IPS-20b (cell line): ENCODE data around the gene AGTR1.

Experiments
- H3K27ac ChIP-seq: one replicate; pipeline ENCODE4 v1.5.1; 2013; ENCODE audit warnings: low read length
- H3K27me3 ChIP-seq: 2 replicates; pipeline ENCODE4 v1.6.1; 2013; ENCODE audit warnings: mild to moderate bottlenecking, low read length, inconsistent platforms; ENCODE audit not compliant: insufficient read depth
- H3K36me3 ChIP-seq: 2 replicates; pipeline ENCODE4 v1.6.1; 2013; ENCODE audit warnings: low read depth, mild to moderate bottlenecking, inconsistent platforms, low read length, moderate library complexity; ENCODE audit not compliant: insufficient read depth
- H3K4me1 ChIP-seq: 2 replicates; pipeline ENCODE4 v1.6.1; 2013; ENCODE audit warnings: mild to moderate bottlenecking, control low read depth, inconsistent platforms, low read length, moderate library complexity; ENCODE audit not compliant: insufficient read depth
- H3K4me3 ChIP-seq: 2 replicates; pipeline ENCODE4 v1.5.1; 2013; ENCODE audit warnings: mild to moderate bottlenecking, low read length, inconsistent platforms
- H3K9ac ChIP-seq: 2 replicates; pipeline ENCODE4 v1.6.1; 2013; ENCODE audit warnings: low read depth, mild to moderate bottlenecking, inconsistent platforms, low read length, moderate library complexity
- H3K9me3 ChIP-seq: 2 replicates; pipeline ENCODE4 v1.6.1; 2013; ENCODE audit warnings: mild to moderate bottlenecking, low read depth, low read length, inconsistent platforms; ENCODE audit not compliant: insufficient read depth

Gene AGTR1

DNA sequence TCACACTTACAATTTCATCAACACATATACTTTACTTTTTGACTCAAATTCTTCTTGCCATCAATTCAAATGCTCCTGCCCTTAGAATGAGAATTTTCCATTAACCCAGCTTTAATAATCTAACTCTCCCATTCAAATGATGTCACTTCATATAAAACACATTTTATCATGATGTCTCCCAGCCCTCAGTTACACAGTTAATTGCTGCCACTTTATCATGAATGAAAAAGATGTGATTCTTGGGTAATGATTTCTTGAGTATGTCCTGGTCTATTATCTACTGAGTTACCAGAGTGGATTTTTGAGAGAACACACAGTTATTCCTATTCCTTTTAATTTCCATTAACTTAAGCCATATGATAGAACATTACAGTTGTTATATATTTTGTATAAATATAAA is 7.6 kb downstream of the AGTR1 start:
- Histone ChIP-seq H3K27me3 (0 out of 2 replicates have a peak, but pooled peaks cover 4% of the 10 kb centered on the region), H3K4me1 (peaks cover 3% of the 10 kb centered on the region; the same call in 1 of the 2 replicates), H3K4me3 (no peak overlapping the region), H3K27ac (no peak overlapping the region), H3K9me3 (no peaks in the 10 kb centered on the region), H3K36me3 (no peaks in the 10 kb centered on the region), H3K9ac (no peak overlapping the region)

DNA sequence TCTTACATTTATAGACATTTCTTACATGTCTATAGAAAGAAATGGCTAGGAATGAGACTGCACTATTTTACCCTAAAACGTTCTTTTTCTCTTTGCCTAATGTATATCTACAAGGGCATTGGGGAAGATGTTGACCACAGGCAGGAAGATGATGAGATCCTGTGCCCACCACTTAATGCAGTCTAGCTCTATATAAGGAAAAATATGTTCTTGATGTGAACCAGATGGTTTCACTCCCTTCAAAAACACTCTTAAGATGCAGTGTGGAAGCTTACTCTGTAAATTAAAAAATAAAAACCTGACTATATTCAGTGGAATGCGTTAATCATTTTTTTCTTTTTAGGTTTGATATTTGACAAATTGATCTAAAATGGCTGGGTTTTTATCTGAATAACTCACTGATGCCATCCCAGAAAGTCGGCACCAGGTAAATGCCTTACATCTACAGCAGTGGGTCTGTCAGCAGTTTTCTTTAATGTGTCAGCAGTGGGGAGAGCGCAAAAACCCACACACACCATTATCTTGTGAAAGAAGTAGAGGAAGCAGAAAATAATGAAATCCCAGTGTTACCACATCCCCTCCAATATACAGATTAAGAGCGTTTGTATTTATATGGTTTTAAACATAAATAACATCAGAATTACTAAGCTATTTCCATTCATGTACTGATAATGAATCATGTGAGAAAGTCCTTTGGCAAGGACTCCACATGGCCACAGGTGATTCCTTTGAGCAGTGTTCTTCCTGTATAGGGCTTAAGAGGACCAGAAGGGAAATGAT is 10.1 kb downstream of the AGTR1 start:
- Histone ChIP-seq H3K4me3 (no peak overlapping the region), H3K27ac (no peak overlapping the region), H3K36me3 (no peaks in the 10 kb centered on the region), H3K9ac (no peak overlapping the region), H3K9me3 (no peaks in the 10 kb centered on the region), H3K4me1 (peaks cover 3% of the 10 kb centered on the region; the same call in 1 of the 2 replicates), H3K27me3 (no peaks in the 10 kb centered on the region)

- H3K9me3 ChIP-seq = no peaks in the 10 kb centered on the region
- no peaks in the 10 kb centered on the region for H3K36me3 ChIP-seq
- no peaks in the 10 kb centered on the region for H3K27me3 ChIP-seq
- no peak overlapping the region for H3K9ac ChIP-seq
- no peak overlapping the region for H3K27ac ChIP-seq
- H3K4me1 ChIP-seq = peaks cover 3% of the 10 kb centered on the region; the same call in 1 of the 2 replicates
- no peak overlapping the region for H3K4me3 ChIP-seq
Measured at GRCh38 chr3:148708409-148708808, 10.7 kb downstream of the AGTR1 start.

DNA sequence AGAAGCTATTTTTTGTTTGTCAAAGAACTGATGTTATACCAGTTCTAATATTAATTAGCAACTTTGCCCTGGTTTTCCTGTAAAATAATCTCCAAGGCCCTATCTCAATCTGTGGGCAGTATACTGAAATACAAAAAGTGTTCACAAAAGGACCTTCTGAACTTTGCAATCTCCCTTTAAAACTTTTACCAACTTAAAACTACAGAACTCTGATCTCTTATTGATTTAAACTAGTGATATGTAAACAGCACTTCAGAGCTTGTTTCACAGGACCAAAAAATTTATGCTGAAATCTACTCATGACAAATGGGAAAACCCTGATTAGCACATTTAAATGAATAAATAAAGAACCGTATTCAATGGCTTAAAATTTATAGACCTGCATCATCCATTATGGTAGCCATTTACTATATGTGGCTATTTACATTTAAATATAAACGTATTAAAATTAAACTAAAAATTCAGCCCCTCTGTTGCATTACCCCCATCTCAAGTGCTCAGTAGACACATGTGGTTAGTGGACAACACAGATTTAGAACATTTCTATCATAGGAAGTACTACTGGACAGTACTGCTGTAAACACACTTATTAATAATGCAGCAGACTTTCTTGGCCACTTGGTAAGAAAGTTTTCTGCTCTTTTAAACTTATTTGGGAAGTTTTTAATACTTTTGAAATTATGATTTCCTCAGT is 12.0 kb downstream of the AGTR1 start:
- H3K36me3 ChIP-seq = no peaks in the 10 kb centered on the region
- no peaks in the 10 kb centered on the region for H3K9me3 ChIP-seq
- no peaks in the 10 kb centered on the region for H3K27me3 ChIP-seq

GRCh38 chr3:148710665-148711064 is 13.0 kb downstream of the AGTR1 start:
- H3K27ac ChIP-seq = no peak overlapping the region
- no peaks in the 10 kb centered on the region for H3K9me3 ChIP-seq
- no peaks in the 10 kb centered on the region for H3K36me3 ChIP-seq
- H3K27me3 ChIP-seq = no peaks in the 10 kb centered on the region
- no peak overlapping the region for H3K9ac ChIP-seq
- H3K4me1 ChIP-seq = peaks cover 3% of the 10 kb centered on the region; the same call in 1 of the 2 replicates
- H3K4me3 ChIP-seq = no peak overlapping the region

More for the DNA sequence above, 12.0 kb downstream of the AGTR1 start:
- Histone ChIP-seq H3K9ac (no peak overlapping the region), H3K27ac (no peak overlapping the region), H3K4me1 (peaks cover 3% of the 10 kb centered on the region; the same call in 1 of the 2 replicates), H3K4me3 (no peak overlapping the region)

GRCh38 chr3:148711981-148712666 is 14.4 kb downstream of the AGTR1 start:
- H3K4me1 ChIP-seq = peaks cover 3% of the 10 kb centered on the region; the same call in 1 of the 2 replicates
- no peak overlapping the region for H3K4me3 ChIP-seq
- no peaks in the 10 kb centered on the region for H3K36me3 ChIP-seq
- no peaks in the 10 kb centered on the region for H3K9me3 ChIP-seq
- H3K27me3 ChIP-seq = no peaks in the 10 kb centered on the region
- no peak overlapping the region for H3K27ac ChIP-seq
- H3K9ac ChIP-seq = no peak overlapping the region

DNA sequence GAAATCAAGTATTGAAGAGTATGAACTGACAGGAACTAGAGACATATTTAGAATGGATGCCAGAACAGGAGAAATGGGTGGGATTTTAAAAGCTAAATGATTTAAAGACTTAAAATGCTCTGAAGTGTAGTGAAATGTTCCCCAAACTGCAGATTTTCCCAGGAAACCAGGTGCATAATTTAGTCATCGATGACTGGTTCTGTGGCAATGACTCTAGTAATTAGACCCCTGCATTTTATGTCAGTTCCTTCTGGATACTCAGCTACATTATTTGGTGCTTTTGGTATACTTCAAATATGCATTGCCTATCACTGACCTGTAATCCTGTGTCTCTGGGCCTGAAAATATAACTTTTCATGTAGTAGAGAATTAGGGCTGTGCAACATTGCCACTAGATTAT is 16.8 kb downstream of the AGTR1 start:
- H3K27me3 ChIP-seq = no peaks in the 10 kb centered on the region
- no peak overlapping the region for H3K4me3 ChIP-seq
- H3K9me3 ChIP-seq = no peaks in the 10 kb centered on the region
- peaks cover 4% of the 10 kb centered on the region; the same call in 1 of the 2 replicates for H3K4me1 ChIP-seq
- no peaks in the 10 kb centered on the region for H3K36me3 ChIP-seq
- H3K9ac ChIP-seq = no peak overlapping the region
- H3K27ac ChIP-seq = no peak overlapping the region

GRCh38 chr3:148716657-148717056 is 19.0 kb downstream of the AGTR1 start:
- no peak overlapping the region for H3K27ac ChIP-seq
- H3K9ac ChIP-seq = no peak overlapping the region
- no peaks in the 10 kb centered on the region for H3K27me3 ChIP-seq
- H3K4me3 ChIP-seq = no peak overlapping the region
- H3K36me3 ChIP-seq = no peaks in the 10 kb centered on the region
- H3K9me3 ChIP-seq = no peaks in the 10 kb centered on the region
- peaks cover 4% of the 10 kb centered on the region; the same call in 1 of the 2 replicates for H3K4me1 ChIP-seq

DNA sequence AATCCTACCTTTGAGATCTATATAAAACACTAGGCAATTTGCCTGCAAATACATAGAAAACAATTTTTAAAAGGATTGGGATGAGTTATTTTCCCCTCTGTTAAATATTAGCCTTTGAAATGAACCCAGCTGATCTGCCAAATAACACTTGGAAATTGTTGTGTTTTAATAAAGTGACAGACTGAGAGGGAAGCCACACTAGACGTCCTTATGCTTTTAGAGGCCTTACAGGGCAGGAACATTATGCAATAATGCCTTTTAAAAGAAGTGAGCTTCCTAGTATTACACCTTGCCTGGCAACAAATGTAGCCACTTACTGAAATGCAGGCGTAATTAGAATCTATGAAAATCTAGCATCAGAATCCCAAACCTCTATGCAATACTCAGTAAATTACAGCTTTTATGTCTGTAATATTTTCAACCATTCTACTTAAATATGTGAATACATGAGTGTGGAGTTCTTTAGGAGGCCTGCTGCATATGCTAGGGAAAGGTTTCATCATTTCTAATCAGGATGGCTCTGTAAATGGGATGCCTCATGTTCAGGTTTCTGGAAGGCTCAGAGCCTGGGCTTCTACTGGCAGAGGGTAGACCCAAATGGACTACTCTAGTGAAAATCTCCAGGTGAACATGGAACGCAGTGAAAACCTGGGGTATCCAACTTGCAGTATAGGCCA is 20.3 kb downstream of the AGTR1 start:
- no peaks in the 10 kb centered on the region for H3K27me3 ChIP-seq

DNA sequence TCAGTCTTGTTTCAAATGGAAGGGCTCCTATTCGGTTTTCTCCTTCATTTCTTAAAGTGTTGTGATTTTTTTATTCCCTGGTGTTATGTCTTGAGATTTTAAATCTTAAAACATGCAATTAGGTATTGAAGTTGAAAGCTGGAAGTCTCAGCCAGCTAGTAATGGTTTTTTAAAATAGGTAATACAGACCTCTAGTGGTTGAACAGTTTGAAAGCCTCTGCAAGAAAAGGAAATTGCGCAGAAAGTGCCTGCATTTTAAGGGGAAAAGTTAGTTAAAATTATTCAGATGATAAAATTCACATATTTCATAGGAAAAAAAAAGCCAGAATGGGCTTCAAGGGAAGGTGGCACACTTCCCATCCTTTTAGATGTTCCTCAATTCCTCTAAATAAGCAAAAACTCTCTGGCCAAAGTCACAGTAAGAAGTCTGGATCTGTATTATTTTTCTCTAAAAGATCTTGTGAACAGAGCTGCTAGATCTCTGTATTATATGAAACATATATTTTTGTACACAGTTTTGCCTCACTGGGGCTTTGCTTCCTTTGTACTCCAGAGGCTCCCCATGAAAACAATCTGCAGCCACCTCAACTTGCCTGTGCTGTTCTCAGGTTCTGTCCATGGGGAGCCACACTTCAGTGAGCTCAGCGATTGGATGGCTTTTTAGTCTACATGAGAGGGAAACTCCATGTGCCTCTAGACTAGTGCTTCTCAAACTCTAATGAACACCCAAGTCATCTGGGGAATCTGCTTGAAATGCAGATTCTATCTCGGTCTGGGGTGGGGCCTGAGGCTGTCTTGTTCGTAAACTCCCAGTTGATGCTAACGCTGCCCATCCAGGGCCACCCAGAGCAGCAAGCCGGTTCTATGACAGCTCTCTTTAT is 21.5 kb downstream of the AGTR1 start:
- Histone ChIP-seq H3K27ac (no peak overlapping the region), H3K27me3 (no peaks in the 10 kb centered on the region), H3K9me3 (no peaks in the 10 kb centered on the region), H3K9ac (no peak overlapping the region), H3K36me3 (no peaks in the 10 kb centered on the region), H3K4me1 (peaks cover 4% of the 10 kb centered on the region; the same call in 1 of the 2 replicates), H3K4me3 (no peak overlapping the region)

More for the DNA sequence above, 20.3 kb downstream of the AGTR1 start:
- Histone ChIP-seq H3K4me3 (no peak overlapping the region), H3K9me3 (no peaks in the 10 kb centered on the region), H3K36me3 (no peaks in the 10 kb centered on the region), H3K27ac (no peak overlapping the region), H3K4me1 (peaks cover 4% of the 10 kb centered on the region; the same call in 1 of the 2 replicates), H3K9ac (no peak overlapping the region)
